Keratinocyte (primary cell): ENCODE data around the gene MCTP2. TPM values are rescaled to one million over a fixed set of nuclear protein-coding genes. Genes with fewer than 3 reads are reported as not detected.

Experiments
- DNase-seq: peaks from one replicate; pipeline ENCODE4 v3.0.0-alpha.2; 2011; ENCODE audit warnings: low read depth, missing footprints, low spot score
- FAIRE-seq: peaks from 2 replicates; lab custom pipeline; 2011; peaks lifted over from hg19 to GRCh38; lab: Jason Lieb, UNC
- H2AFZ ChIP-seq: 2 replicates; pipeline ENCODE4 v1.6.0; 2012; ENCODE audit warnings: low read length, control low read depth, inconsistent platforms; ENCODE audit not compliant: control insufficient read depth
- H3K27ac ChIP-seq: 2 replicates; pipeline ENCODE4 v1.5.1; 2011; ENCODE audit warnings: low read length; ENCODE audit not compliant: control insufficient read depth, insufficient read depth
- H3K27me3 ChIP-seq: 3 replicates; pipeline ENCODE4 v1.6.0; 2011; ENCODE audit warnings: low read length; ENCODE audit not compliant: control insufficient read depth, insufficient read depth; ENCODE audit errors: extremely low read depth
- H3K36me3 ChIP-seq, 2 experiments: 2 replicates in 1 of 2; 3 replicates in 1 of 2; pipeline ENCODE4 v1.5.1; 2011; ENCODE audit warnings: low read length in 2 of 2, mild to moderate bottlenecking in 1 of 2; ENCODE audit not compliant: control insufficient read depth in 2 of 2, insufficient read depth in 2 of 2; ENCODE audit errors: extremely low read depth in 1 of 2
- H3K4me1 ChIP-seq: 3 replicates; pipeline ENCODE4 v1.5.1; 2011; ENCODE audit warnings: low read length; ENCODE audit not compliant: control insufficient read depth, insufficient read depth; ENCODE audit errors: extremely low read depth
- H3K4me2 ChIP-seq: 3 replicates; pipeline ENCODE4 v1.6.0; 2011; ENCODE audit warnings: low read depth, low read length; ENCODE audit not compliant: control insufficient read depth, insufficient read depth; ENCODE audit errors: extremely low read depth
- H3K4me3 ChIP-seq, 3 experiments: fragments of 200-600 bp in 1 of 3; sonication (generic) in 1 of 3; 2 replicates in 2 of 3; 3 replicates in 1 of 3; pipeline ENCODE4 v1.5.1; 2011 to 2016; ENCODE audit warnings: low read length in 3 of 3, mild to moderate bottlenecking in 3 of 3, control low read depth in 2 of 3, inconsistent platforms in 1 of 3, low read depth in 1 of 3, mixed read lengths in 1 of 3, mixed run types in 1 of 3, moderate library complexity in 1 of 3; ENCODE audit not compliant: control insufficient read depth in 2 of 3, insufficient read depth in 2 of 3; ENCODE audit errors: extremely low read depth in 1 of 3
- H3K79me2 ChIP-seq: 2 replicates; pipeline ENCODE4 v1.6.0; 2012; ENCODE audit warnings: low read length; ENCODE audit not compliant: control insufficient read depth, insufficient read depth
- H3K9ac ChIP-seq: 3 replicates; pipeline ENCODE4 v1.6.0; 2011; ENCODE audit warnings: low read length; ENCODE audit not compliant: control insufficient read depth, insufficient read depth; ENCODE audit errors: extremely low read depth
- H3K9me1 ChIP-seq: 3 replicates; pipeline ENCODE4 v1.6.0; 2011; ENCODE audit warnings: low read length; ENCODE audit not compliant: control insufficient read depth, insufficient read depth; ENCODE audit errors: extremely low read depth
- H3K9me3 ChIP-seq: 2 replicates; pipeline ENCODE4 v1.5.1; 2012; ENCODE audit warnings: low read depth, low read length; ENCODE audit not compliant: control insufficient read depth
- H4K20me1 ChIP-seq: 3 replicates; pipeline ENCODE4 v1.6.0; 2011; ENCODE audit warnings: low read length; ENCODE audit not compliant: control insufficient read depth, insufficient read depth; ENCODE audit errors: extremely low read depth
- CTCF ChIP-seq, 3 experiments: IDR thresholded peaks in 1 of 3; conservative IDR thresholded peaks in 1 of 3; optimal IDR thresholded peaks in 1 of 3; 2 replicates in 2 of 3; 3 replicates in 1 of 3; pipeline versions ENCODE3 to v1.5.1; 2011; ENCODE audit warnings: low read length in 3 of 3, mild to moderate bottlenecking in 3 of 3, moderate library complexity in 2 of 3, control low read depth in 1 of 3, inconsistent platforms in 1 of 3; ENCODE audit not compliant: insufficient read depth in 2 of 3; ENCODE audit errors: extremely low read depth in 1 of 3
- EZH2 ChIP-seq: IDR thresholded peaks from one replicate; pipeline ENCODE4 v1.6.1; 2012; ENCODE audit warnings: inconsistent platforms, mild to moderate bottlenecking, low read length, moderate library complexity
- dilution Hi-C: fragments of 300-500 bp; cut with MboI; formaldehyde crosslinking; loops from one replicate; pipeline ENCODE4 v1.7.0; 2020; ENCODE audit warnings: low sequenced_read_pairs; ENCODE audit not compliant: extremely low pct_ligation_motif_present
- polyA plus RNA-seq, 5 experiments: library from polyadenylated mRNA; depleted of rRNA in 3 of 5; stranded (reverse) in 3 of 5; stranded (forward) in 1 of 5; unstranded in 1 of 5; fragments of >200 nt; gene quantifications; 1 replicate in 1 of 5; 2 replicates in 3 of 5; 3 replicates in 1 of 5; pipeline versions ENCODE4 v1.2.1 to v1.2.3, GENCODE V29; 2011 to 2012; ENCODE audit warnings: missing spikeins in 2 of 5, low read depth in 1 of 5, low replicate concordance in 1 of 5

Gene MCTP2
- polyA plus RNA-seq, 1 donor (not counting 4 experiments of a cell fraction or from before 2014, with no cell fraction given) = 22.0 TPM

DNA sequence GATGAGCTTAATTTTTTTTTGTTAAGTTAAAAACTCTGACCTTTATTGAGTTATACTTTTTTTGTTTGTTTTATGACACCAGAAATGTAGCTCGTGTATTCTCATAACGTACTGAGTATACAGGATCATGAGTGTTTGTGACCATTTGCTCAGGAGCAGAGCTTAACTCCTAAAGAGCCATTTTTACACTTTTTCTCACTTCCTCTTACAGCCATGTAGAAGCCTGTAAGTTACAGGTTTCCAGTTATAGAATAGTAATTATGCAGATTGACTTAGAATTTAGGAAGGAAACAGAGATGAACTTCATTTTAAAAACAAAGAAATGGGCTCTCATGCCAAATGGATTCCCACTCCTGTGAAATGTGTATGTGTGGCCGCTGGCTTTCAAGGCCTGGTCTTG is 151.7 kb downstream of the MCTP2 start:
- no peak overlapping the region for H2AFZ ChIP-seq
- H3K27me3 ChIP-seq = no peaks in the 10 kb centered on the region
- no peaks in the 10 kb centered on the region for H3K4me1 ChIP-seq
- no peak overlapping the region for H3K4me3 ChIP-seq
- H3K27ac ChIP-seq = no peak overlapping the region
- TF ChIP-seq EZH2 (no peak), CTCF (optimal IDR thresholded peaks at IDR 0.05 in 1 of 3, IDR thresholded peaks at IDR 0.05 in 1 of 3, conservative IDR thresholded peaks at IDR 0.05 in 1 of 3; ENCODE audit: extremely low read depth in 1 of 3, insufficient read depth in 2 of 3, low read length in 3 of 3) (no peak)
- no peak overlapping the region for H3K9ac ChIP-seq
- H3K9me1 ChIP-seq = no peaks in the 10 kb centered on the region
- no peaks in the 10 kb centered on the region for H4K20me1 ChIP-seq
- dilution Hi-C loops = no loop called here
- DNase-seq (no peak), FAIRE-seq (no peak)
- no peaks in the 10 kb centered on the region for H3K79me2 ChIP-seq
- no peak overlapping the region for H3K4me2 ChIP-seq
- H3K9me3 ChIP-seq = no peaks in the 10 kb centered on the region
- peaks cover 0 to 2% of the 10 kb centered on the region in 2 experiments for H3K36me3 ChIP-seq

DNA sequence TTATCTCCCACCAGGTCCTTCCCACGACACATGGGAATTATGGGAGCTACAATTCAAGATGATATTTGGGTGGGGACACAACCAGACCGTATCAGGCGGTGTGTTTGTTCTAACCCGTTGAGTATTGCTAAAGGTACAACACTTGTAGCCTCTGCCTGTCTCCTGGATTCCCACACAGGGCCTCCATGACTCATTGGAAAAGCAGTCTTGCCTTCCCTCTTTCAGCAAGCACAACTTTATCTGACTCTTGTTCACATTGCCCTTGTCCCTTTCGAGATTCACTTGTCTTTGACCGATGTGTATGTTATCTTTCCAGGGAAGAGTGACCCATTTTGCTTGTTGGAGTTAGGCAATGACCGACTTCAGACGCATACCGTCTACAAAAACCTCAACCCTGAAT is 152.3 kb downstream of the MCTP2 start:
- H3K27ac ChIP-seq = no peak overlapping the region
- H3K4me3 ChIP-seq = no peak overlapping the region
- H3K9me1 ChIP-seq = no peaks in the 10 kb centered on the region
- dilution Hi-C loops = no loop called here
- H2AFZ ChIP-seq = no peak overlapping the region
- H3K4me2 ChIP-seq = no peak overlapping the region
- TF ChIP-seq CTCF (optimal IDR thresholded peaks at IDR 0.05 in 1 of 3, IDR thresholded peaks at IDR 0.05 in 1 of 3, conservative IDR thresholded peaks at IDR 0.05 in 1 of 3; ENCODE audit: extremely low read depth in 1 of 3, insufficient read depth in 2 of 3, low read length in 3 of 3) = no peak
- no peak for TF ChIP-seq EZH2
- H3K4me1 ChIP-seq = no peaks in the 10 kb centered on the region
- no peaks in the 10 kb centered on the region for H3K9me3 ChIP-seq
- DNase-seq (no peak), FAIRE-seq (no peak)
- no peak overlapping the region for H3K9ac ChIP-seq
- no peaks in the 10 kb centered on the region for H3K79me2 ChIP-seq
- no peaks in the 10 kb centered on the region for H4K20me1 ChIP-seq
- H3K36me3 ChIP-seq = peaks cover 0 to 2% of the 10 kb centered on the region in 2 experiments
- H3K27me3 ChIP-seq = no peaks in the 10 kb centered on the region
